ENCODE data around the gene PCID2. TPM values are rescaled to one million over a fixed set of nuclear protein-coding genes. Genes with fewer than 3 reads are reported as not detected.
A peak's percentile ranks its signal among the peaks of the same experiment; 100 is the strongest.

The PCID2 gene
- total and polyA plus RNA-seq, 2 of the 13 experiments (the other 11 are each of a cell fraction or from before 2014, with no cell fraction given), result 65.0 to 111 TPM

DNA sequence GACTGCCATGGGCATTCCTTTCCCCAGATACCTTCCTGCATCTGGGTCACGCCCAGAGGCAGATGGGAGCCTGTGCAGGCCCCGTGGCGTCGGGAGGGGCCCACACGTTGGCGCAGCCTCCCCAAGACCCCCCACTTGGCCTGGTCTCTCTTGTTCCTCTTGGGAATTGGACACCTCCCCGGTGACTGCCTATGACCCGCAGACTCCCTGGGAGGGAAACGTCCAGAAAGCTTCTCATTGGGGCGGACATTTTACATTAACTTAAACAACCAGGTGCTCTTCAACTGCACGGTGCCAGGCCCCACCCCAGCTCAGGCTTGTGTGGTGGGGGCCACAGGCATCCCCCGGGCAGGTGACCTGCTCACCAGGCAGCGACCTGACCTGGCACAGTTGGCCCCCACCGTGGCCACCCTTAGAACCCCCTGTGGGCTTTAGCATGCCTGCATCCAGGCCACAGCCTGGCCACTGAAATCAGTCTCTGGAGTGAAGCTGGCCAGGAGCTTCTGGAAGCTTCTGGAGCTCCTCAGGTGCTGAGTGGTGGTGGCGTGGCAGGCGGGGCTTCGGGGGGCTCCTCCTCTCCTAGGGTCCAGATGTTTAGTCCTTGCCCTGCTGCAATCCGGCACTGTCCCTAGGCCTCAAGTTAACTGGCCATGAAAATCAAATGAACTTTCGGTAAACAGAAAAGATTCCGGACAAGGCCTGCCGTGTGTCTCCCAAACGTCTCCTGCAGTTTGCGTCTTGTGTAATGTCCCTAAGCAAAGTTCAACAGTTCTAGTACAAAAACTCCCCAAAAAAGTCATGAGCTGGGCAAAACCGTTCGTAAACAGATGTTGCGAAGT, 58.5 kb downstream of the PCID2 start (continued):
- peak; percentile 52; the same call in 1 of the 2 replicates for TF ChIP-seq THAP11 (CRISPR knock-in tag; IDR thresholded peaks at IDR 0.05)
- TF ChIP-seq ARNTL (CRISPR knock-in tag; IDR thresholded peaks at IDR 0.05), result peak; percentile 77
- no peak for TF ChIP-seq SMAD1 (CRISPR knock-in tag; IDR thresholded peaks at IDR 0.05; ENCODE audit: borderline replicate concordance, low read depth)
- TF ChIP-seq DR1 (CRISPR knock-in tag; IDR thresholded peaks at IDR 0.05), result no peak
- no peak for TF ChIP-seq JUNB (CRISPR knock-in tag; IDR thresholded peaks at IDR 0.05; ENCODE audit: borderline replicate concordance)
- TF ChIP-seq, protein P1, sequence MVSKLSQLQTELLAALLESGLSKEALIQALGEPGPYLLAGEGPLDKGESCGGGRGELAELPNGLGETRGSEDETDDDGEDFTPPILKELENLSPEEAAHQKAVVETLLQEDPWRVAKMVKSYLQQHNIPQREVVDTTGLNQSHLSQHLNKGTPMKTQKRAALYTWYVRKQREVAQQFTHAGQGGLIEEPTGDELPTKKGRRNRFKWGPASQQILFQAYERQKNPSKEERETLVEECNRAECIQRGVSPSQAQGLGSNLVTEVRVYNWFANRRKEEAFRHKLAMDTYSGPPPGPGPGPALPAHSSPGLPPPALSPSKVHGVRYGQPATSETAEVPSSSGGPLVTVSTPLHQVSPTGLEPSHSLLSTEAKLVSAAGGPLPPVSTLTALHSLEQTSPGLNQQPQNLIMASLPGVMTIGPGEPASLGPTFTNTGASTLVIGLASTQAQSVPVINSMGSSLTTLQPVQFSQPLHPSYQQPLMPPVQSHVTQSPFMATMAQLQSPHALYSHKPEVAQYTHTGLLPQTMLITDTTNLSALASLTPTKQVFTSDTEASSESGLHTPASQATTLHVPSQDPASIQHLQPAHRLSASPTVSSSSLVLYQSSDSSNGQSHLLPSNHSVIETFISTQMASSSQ (IDR thresholded peaks at IDR 0.05; ENCODE audit: low read depth), result no peak
- TF ChIP-seq, protein P1 (CRISPR knock-in tag; IDR thresholded peaks at IDR 0.05; ENCODE audit: borderline replicate concordance), result peak; percentile 61; the same call in 1 of the 2 replicates
- no peak for TF ChIP-seq TEAD3 (CRISPR knock-in tag; optimal IDR thresholded peaks at IDR 0.05; ENCODE audit: borderline replicate concordance)
- peak; percentile 35; the same call in 1 of the 2 replicates for TF ChIP-seq ZNF766 (CRISPR knock-in tag; IDR thresholded peaks at IDR 0.05; ENCODE audit: borderline replicate concordance)
- TF ChIP-seq, protein P2, sequence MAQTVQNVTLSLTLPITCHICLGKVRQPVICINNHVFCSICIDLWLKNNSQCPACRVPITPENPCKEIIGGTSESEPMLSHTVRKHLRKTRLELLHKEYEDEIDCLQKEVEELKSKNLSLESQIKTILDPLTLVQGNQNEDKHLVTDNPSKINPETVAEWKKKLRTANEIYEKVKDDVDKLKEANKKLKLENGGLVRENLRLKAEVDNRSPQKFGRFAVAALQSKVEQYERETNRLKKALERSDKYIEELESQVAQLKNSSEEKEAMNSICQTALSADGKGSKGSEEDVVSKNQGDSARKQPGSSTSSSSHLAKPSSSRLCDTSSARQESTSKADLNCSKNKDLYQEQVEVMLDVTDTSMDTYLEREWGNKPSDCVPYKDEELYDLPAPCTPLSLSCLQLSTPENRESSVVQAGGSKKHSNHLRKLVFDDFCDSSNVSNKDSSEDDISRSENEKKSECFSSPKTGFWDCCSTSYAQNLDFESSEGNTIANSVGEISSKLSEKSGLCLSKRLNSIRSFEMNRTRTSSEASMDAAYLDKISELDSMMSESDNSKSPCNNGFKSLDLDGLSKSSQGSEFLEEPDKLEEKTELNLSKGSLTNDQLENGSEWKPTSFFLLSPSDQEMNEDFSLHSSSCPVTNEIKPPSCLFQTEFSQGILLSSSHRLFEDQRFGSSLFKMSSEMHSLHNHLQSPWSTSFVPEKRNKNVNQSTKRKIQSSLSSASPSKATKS (CRISPR knock-in tag; IDR thresholded peaks at IDR 0.05), result no peak
- TF ChIP-seq SMYD3 (CRISPR knock-in tag; IDR thresholded peaks at IDR 0.05), result peak; percentile 66; the same call in 1 of the 2 replicates
- TF ChIP-seq, protein P3, sequence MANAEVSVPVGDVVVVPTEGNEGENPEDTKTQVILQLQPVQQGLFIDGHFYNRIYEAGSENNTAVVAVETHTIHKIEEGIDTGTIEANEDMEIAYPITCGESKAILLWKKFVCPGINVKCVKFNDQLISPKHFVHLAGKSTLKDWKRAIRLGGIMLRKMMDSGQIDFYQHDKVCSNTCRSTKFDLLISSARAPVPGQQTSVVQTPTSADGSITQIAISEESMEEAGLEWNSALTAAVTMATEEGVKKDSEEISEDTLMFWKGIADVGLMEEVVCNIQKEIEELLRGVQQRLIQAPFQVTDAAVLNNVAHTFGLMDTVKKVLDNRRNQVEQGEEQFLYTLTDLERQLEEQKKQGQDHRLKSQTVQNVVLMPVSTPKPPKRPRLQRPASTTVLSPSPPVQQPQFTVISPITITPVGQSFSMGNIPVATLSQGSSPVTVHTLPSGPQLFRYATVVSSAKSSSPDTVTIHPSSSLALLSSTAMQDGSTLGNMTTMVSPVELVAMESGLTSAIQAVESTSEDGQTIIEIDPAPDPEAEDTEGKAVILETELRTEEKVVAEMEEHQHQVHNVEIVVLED (CRISPR knock-in tag; IDR thresholded peaks at IDR 0.05; ENCODE audit: borderline replicate concordance), result no peak
- TF ChIP-seq, protein P4, sequence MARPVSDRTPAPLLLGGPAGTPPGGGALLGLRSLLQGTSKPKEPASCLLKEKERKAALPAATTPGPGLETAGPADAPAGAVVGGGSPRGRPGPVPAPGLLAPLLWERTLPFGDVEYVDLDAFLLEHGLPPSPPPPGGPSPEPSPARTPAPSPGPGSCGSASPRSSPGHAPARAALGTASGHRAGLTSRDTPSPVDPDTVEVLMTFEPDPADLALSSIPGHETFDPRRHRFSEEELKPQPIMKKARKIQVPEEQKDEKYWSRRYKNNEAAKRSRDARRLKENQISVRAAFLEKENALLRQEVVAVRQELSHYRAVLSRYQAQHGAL (CRISPR knock-in tag; IDR thresholded peaks at IDR 0.05; ENCODE audit: not compliant biosample characterization), result no peak
- no peak for TF ChIP-seq ZNF510 (CRISPR knock-in tag; IDR thresholded peaks at IDR 0.05; ENCODE audit: low read depth)
- TF ChIP-seq NONO (IDR thresholded peaks at IDR 0.05), result no peak
- no peak; the same call in 1 of the 2 replicates for TF ChIP-seq NONO (CRISPR knock-in tag; conservative IDR thresholded peaks at IDR 0.05)
- TF ChIP-seq ZNF101 (CRISPR knock-in tag; IDR thresholded peaks at IDR 0.05; ENCODE audit: borderline replicate concordance, low read depth), result no peak

Data from HepG2 (cell line).